Activated CD4-positive, alpha-beta T cell treated with anti-CD3 and anti-CD28 coated beads, Interleukin-10, Interleukin-2, amounts not matched to agents 100 ng/mL and 50 ng/mL, durations not matched to agents 16 hours and 8 hours (primary cell): ENCODE results near the gene SAXO2.
"Not testable (repeated sequence)": the region's sequence is repeated elsewhere in the genome, so short reads cannot be mapped to it uniquely, and the experiment has no call there.

ENCODE experiments used
- DNase-seq: peaks from one replicate; pipeline ENCODE4 v3.0.0-alpha.2; 2020

SAXO2 gene

GRCh38 chr15:82288202-82288601 is 25.6 kb downstream of the SAXO2 start:
- not testable (repeated sequence) for DNase-seq

- DNase-seq, result no peak
Observed at GRCh38 chr15:82292271-82292670, 29.7 kb downstream of the SAXO2 start.

GRCh38 chr15:82294061-82294690 is 31.6 kb downstream of the SAXO2 start:
- no peak for DNase-seq

GRCh38 chr15:82297546-82297945 is 34.9 kb downstream of the SAXO2 start:
- no peak for DNase-seq

- no peak for DNase-seq
Observed at GRCh38 chr15:82298032-82298431, 35.4 kb downstream of the SAXO2 start.

DNA sequence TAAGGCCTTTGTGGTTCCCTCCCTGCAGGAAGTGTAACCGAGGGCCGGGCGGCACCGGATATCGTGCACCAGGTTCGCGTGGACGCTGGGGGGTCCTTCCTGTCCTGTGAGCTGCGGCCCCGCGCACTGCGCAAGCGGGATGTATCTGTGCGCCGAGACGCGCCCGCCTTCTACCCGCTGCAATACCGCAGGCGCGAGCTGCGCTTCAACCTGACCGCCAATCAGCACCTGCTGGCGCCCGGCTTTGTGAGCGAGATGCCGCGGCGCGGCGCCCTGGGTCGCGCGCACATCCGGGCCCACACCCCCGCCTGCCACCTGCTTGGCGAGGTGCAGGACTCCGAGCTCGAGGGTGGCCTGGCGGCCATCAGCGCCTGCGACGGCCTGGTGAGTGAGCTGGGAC is 35.9 kb downstream of the SAXO2 start:
- DNase-seq, result peak; percentile 59

DNA sequence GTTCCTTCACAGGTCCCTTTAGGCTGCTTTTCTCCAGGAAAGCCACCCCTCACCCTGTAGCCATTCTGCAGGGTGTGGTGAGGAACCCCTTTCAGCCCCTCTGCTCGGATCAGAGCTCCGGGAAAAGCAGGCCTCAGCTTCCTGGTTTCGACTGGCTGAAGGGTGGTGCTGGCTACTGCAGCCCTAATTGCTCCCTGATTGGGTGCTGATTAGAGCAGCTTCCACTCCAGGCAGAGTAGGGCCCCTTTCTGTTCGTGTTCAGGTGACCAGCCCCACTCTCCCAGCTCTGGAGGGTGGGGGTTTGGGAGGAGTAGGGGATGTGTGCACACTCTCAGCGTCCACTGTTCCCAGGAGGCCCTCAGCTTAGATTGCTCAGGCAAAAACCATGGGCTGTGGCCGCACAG is 36.9 kb downstream of the SAXO2 start:
- DNase-seq, result not testable (repeated sequence)

GRCh38 chr15:82300326-82300725 is 37.7 kb downstream of the SAXO2 start:
- not testable (repeated sequence) for DNase-seq

GRCh38 chr15:82300883-82301282 is 38.3 kb downstream of the SAXO2 start:
- no peak for DNase-seq

DNA sequence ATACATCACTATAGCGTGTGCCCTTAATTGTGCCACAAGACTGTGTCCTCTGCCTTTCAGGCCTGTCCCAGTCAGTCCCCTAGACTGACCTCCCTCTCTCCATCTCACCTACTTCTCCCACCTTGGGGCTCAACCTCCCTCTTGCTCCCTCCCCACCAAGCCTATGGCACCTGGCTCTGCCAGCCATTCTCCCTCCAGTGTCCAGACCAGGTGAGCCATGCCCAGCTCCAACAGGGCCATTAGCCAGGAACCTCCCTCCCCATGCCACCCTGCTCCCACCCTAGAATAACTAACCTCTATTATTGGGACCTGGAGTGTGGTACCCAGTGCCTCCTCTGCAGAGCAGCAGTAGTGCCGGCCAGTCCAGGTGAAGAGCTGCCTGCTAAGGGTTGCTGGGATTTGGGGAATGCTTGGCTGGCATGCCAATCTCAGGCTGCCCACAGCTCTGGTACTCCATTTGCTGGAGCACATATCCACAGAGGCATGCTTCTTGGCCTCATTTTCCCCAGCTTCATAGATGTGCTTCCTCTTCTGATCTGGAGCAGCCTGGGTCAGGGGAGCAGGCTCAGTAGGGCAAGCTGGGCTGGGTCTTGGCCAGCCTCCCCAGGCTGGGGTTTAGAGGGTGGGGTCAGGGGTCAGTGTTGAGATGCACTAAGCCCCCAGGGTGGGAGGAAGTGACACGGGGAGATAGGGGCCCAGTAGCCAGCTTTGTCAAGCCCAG is 38.8 kb downstream of the SAXO2 start:
- no peak for DNase-seq

GRCh38 chr15:82303956-82304777 is 41.5 kb downstream of the SAXO2 start:
- no peak for DNase-seq

DNA sequence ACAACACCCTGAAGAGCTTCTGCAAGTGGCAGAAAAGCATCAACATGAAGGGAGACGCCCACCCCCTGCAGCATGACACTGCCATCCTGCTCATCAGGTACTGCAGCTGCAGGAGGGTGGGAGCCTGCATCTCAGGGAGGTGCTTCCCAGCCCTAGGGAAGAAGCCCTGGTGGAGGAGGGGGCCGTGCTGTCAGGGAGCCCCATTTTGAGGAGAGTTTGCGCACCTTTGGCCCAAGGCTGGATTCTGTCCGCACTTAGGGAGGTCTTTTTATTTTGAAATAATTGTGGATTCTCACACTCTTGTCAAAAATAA is 42.1 kb downstream of the SAXO2 start:
- no peak for DNase-seq

DNA sequence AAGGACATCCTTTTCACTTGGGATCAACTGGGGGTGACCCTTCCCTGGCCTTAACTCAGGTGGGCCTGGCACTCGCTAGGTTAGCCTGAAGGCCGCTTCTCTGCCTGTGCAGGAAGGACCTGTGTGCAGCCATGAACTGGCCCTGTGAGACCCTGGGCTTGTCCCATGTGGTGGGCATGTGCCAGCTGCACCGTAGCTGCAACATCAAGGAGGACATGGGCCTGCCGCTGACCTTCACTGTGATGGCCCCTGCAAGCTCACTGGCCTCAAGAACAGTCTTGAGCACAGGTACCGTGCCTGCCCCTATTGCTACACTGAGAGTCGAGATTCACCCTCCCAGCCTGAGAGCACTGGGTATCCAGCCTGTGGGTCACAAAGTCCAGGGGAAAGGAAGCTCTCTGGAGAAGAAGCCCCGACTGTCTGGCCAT is 43.0 kb downstream of the SAXO2 start:
- no peak for DNase-seq

GRCh38 chr15:82306791-82307713 is 44.4 kb downstream of the SAXO2 start:
- no peak for DNase-seq

GRCh38 chr15:82307714-82308081 is 45.1 kb downstream of the SAXO2 start:
- DNase-seq, result no peak

GRCh38 chr15:82309802-82310201 is 47.2 kb downstream of the SAXO2 start:
- DNase-seq, result no peak

- not testable (repeated sequence) for DNase-seq
Observed at GRCh38 chr15:82311321-82311720, 48.7 kb downstream of the SAXO2 start.

DNA sequence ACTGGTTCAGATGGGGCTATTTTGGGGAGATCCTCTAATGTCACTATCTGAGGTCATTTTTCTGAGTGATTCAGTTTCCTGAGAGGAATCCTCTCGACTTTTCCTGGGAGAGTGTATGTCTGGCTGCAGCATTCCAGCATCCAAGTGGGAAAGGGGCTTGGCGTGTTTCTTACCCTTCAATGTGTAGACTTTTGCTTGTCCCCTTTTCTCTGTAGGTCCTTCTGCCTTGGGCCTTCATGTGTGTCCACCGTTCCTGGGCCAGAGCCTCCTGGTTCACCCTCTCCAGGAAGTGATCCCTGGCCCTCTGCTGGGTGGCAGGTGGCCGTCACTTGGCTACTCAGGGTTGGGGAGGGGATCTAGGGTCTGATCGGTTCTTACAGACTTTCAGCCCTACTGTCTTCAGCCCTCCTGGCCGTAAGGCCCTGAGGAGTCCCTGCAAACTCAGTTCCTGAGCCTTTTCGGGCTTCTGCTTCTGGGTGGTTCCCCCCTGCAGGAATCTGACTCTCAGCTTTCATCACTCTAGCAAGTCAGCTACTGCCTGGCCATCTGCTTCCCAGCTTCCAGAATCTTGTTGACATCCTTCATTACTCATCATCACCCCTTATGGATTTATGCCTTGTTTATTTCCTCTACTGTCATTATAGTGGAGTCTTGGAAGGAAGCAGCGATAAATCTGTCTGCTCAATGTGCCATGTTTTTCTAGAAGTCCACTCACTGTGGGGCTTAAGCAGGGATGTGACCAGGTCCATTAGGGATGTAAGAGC is 50.1 kb downstream of the SAXO2 start:
- DNase-seq, result no peak

DNA sequence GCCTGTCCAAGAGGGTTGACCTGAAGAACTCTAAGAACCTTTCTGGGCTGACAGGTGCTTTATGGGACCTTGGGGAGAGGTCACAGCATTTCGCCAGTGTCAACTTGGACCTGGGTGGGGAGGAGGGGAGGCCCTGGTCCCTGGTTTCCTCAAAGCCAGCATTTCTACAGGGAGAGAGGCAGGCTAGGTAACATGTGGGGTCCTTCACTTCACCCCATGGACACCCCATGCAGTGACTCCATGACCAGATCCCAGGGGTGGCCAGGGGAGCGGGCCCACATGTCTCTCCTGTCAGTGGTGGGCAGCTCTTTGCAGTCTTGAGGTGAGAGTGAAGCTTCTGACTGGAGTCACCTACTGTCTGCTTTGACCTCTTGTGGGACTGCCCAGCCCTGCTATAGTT is 50.8 kb downstream of the SAXO2 start:
- no peak for DNase-seq

- not testable (repeated sequence) for DNase-seq
Observed at GRCh38 chr15:82313951-82314768, 51.5 kb downstream of the SAXO2 start.
